DOHH2 (cell line): ENCODE measurements around the gene ATP8A2.

Experiments used
- H3F3A ChIP-seq: fragments of 200-600 bp; sonication (generic), shearing (Covaris generic); 2 replicates; pipeline ENCODE4 v1.6.0; 2016; ENCODE audit warnings: antibody characterized with exemption, mild to moderate bottlenecking; ENCODE audit not compliant: control insufficient read depth, insufficient read depth
- H3K27ac ChIP-seq: fragments of 200-600 bp; sonication (generic); 2 replicates; pipeline ENCODE4 v1.5.1; 2014; ENCODE audit warnings: low read depth, mild to moderate bottlenecking, low read length, moderate library complexity
- H3K27me3 ChIP-seq: fragments of 200-600 bp; sonication (generic); 2 replicates; pipeline ENCODE4 v1.6.1; 2014; ENCODE audit warnings: mild to moderate bottlenecking, low read length, mixed read lengths; ENCODE audit not compliant: control insufficient read depth
- H3K36me3 ChIP-seq: fragments of 200-600 bp; sonication (generic); 2 replicates; pipeline ENCODE4 v1.6.1; 2014; ENCODE audit warnings: mild to moderate bottlenecking, low read length, moderate library complexity, mixed read lengths; ENCODE audit not compliant: control insufficient read depth
- H3K4me1 ChIP-seq: fragments of 200-600 bp; sonication (generic); 2 replicates; pipeline ENCODE4 v1.6.1; 2014; ENCODE audit warnings: mild to moderate bottlenecking, low read length, mixed read lengths; ENCODE audit not compliant: control insufficient read depth
- H3K4me2 ChIP-seq: fragments of 200-600 bp; sonication (generic); 2 replicates; pipeline ENCODE4 v1.6.0; 2014; ENCODE audit warnings: mild to moderate bottlenecking, low read length, moderate library complexity
- H3K4me3 ChIP-seq: fragments of 200-600 bp; sonication (generic); 2 replicates; pipeline ENCODE4 v1.5.1; 2014; ENCODE audit warnings: mild to moderate bottlenecking, low read length, mixed read lengths
- H3K79me2 ChIP-seq: fragments of 200-600 bp; sonication (generic); 2 replicates; pipeline ENCODE4 v1.6.1; 2014; ENCODE audit warnings: mild to moderate bottlenecking, low read length, mixed read lengths; ENCODE audit not compliant: control insufficient read depth
- H3K9me2 ChIP-seq: fragments of 200-600 bp; sonication (generic); replicated peaks from 2 replicates; pipeline ENCODE4 v1.6.1; 2014; ENCODE audit warnings: mild to moderate bottlenecking, low read length, mixed read lengths; ENCODE audit not compliant: control insufficient read depth
- H3K9me3 ChIP-seq: fragments of 200-600 bp; sonication (generic); 2 replicates; pipeline ENCODE4 v1.6.1; 2014; ENCODE audit warnings: antibody characterized with exemption, low read length, mixed read lengths; ENCODE audit not compliant: control insufficient read depth, insufficient read depth
- H4K20me1 ChIP-seq: fragments of 200-600 bp; sonication (generic); 2 replicates; pipeline ENCODE4 v1.6.0; 2014; ENCODE audit warnings: low read depth, mild to moderate bottlenecking, antibody characterized with exemption, low read length, moderate library complexity; ENCODE audit not compliant: control insufficient read depth, insufficient read depth
- CTCF ChIP-seq: fragments of 200-600 bp; sonication (generic); IDR thresholded peaks from one replicate; pipeline ENCODE4 v1.5.1; 2014; ENCODE audit warnings: antibody characterized with exemption, mild to moderate bottlenecking, low read depth, low read length; ENCODE audit not compliant: poor library complexity, severe bottlenecking
- EZH2phosphoT487 ChIP-seq: fragments of 200-600 bp; sonication (generic); IDR thresholded peaks from 2 replicates; pipeline ENCODE4 v1.6.1; 2017; ENCODE audit warnings: borderline replicate concordance, mild to moderate bottlenecking, antibody characterized with exemption, low read length, moderate library complexity, mixed read lengths

The ATP8A2 gene

GRCh38 chr13:25864116-25864515, 492.3 kb downstream of the ATP8A2 start:
- H3K79me2 ChIP-seq: no peaks in the 10 kb centered on the region
- no peaks in the 10 kb centered on the region for H3K4me1 ChIP-seq
- H3K27me3 ChIP-seq: 0 out of 2 replicates have a peak, but pooled peaks cover 3% of the 10 kb centered on the region
- no peaks in the 10 kb centered on the region for H3F3A ChIP-seq
- no peak for TF ChIP-seq EZH2phosphoT487
- TF ChIP-seq CTCF: no peak
- no peaks in the 10 kb centered on the region for H3K9me2 ChIP-seq
- no peak overlapping the region for H3K27ac ChIP-seq
- no peak overlapping the region for H3K4me3 ChIP-seq
- no peak overlapping the region for H3K4me2 ChIP-seq
- H3K36me3 ChIP-seq: no peaks in the 10 kb centered on the region
- no peaks in the 10 kb centered on the region for H3K9me3 ChIP-seq
- no peaks in the 10 kb centered on the region for H4K20me1 ChIP-seq

- 0 out of 2 replicates have a peak, but pooled peaks cover 3% of the 10 kb centered on the region for H3K27me3 ChIP-seq
- no peak overlapping the region for H3K4me2 ChIP-seq
- no peak overlapping the region for H3K4me3 ChIP-seq
- no peaks in the 10 kb centered on the region for H3K36me3 ChIP-seq
- no peak for TF ChIP-seq CTCF
- no peak for TF ChIP-seq EZH2phosphoT487
- H3K4me1 ChIP-seq: no peaks in the 10 kb centered on the region
- no peaks in the 10 kb centered on the region for H3F3A ChIP-seq
- no peaks in the 10 kb centered on the region for H3K9me3 ChIP-seq
- H3K27ac ChIP-seq: no peak overlapping the region
- H3K79me2 ChIP-seq: no peaks in the 10 kb centered on the region
- H3K9me2 ChIP-seq: no peaks in the 10 kb centered on the region
- no peaks in the 10 kb centered on the region for H4K20me1 ChIP-seq
Measured at GRCh38 chr13:25864936-25865335, 493.2 kb downstream of the ATP8A2 start.

- Histone ChIP-seq H3K79me2 (no peaks in the 10 kb centered on the region), H3K4me1 (no peaks in the 10 kb centered on the region), H3K27ac (no peak overlapping the region), H3K4me2 (no peak overlapping the region), H3K36me3 (no peaks in the 10 kb centered on the region), H3F3A (no peaks in the 10 kb centered on the region), H3K4me3 (no peak overlapping the region), H3K9me3 (no peaks in the 10 kb centered on the region), H3K9me2 (no peaks in the 10 kb centered on the region), H3K27me3 (0 out of 2 replicates have a peak, but pooled peaks cover 2% of the 10 kb centered on the region), H4K20me1 (no peaks in the 10 kb centered on the region)
- TF ChIP-seq EZH2phosphoT487: no peak
- no peak for TF ChIP-seq CTCF
Measured at GRCh38 chr13:25865391-25865790, 493.6 kb downstream of the ATP8A2 start.
